IMR-90 (cell line): ENCODE measurements around the gene GRM8. TPM values are rescaled to one million over a fixed set of nuclear protein-coding genes. Genes with fewer than 3 reads are reported as not detected.

ENCODE experiments used
- ATAC-seq: fragments of 200-7000 bp; cut with Tn5 transposase; 2 replicates; pipeline ENCODE4 v1.9.1; 2020; ENCODE audit warnings: low read depth, mild to moderate bottlenecking, moderate library complexity
- BruUV-seq: library from RNA; stranded (reverse); fragments of 400-500 nt; replicated peaks from 2 replicates; lab custom pipeline; 2021; lab: Mats Ljungman, UMichigan
- CTCF ChIA-PET: fragments of 300-600 bp; formaldehyde crosslinking; extraction: SDS; loops from one replicate; lab custom pipeline; 2021; ENCODE audit warnings: antibody characterized with exemption; lab: Yijun Ruan, JAX
- POLR2A ChIA-PET: fragments of 300-600 bp; sonication (Branson Sonifier 250); formaldehyde crosslinking; loops from one replicate; lab custom pipeline; 2022; ENCODE audit warnings: antibody characterized with exemption; ENCODE audit not compliant: unreplicated experiment; lab: Charles Lee
- DNase-seq: peaks from one replicate; pipeline ENCODE4 v3.0.0; 2013
- H2AFZ ChIP-seq: replicated peaks from 2 replicates; pipeline ENCODE3; 2013; ENCODE audit warnings: low read length, mild to moderate bottlenecking; ENCODE audit not compliant: poor library complexity
- H2AK5ac ChIP-seq: 2 replicates; pipeline ENCODE4 v1.6.1; 2013; ENCODE audit warnings: low read depth, low read length, inconsistent platforms
- H2AK9ac ChIP-seq: replicated peaks from 2 replicates; pipeline ENCODE3; 2013; ENCODE audit warnings: mild to moderate bottlenecking, low read depth, low read length, moderate library complexity; ENCODE audit not compliant: poor library complexity
- H2BK120ac ChIP-seq: 2 replicates; pipeline ENCODE4 v1.6.1; 2013; ENCODE audit warnings: low read depth, low read length, inconsistent platforms
- H2BK15ac ChIP-seq: 3 replicates; pipeline ENCODE4 v1.6.1; 2013; ENCODE audit warnings: low read depth, low read length, inconsistent platforms
- H2BK20ac ChIP-seq: 2 replicates; pipeline ENCODE4 v1.6.1; 2013; ENCODE audit warnings: low read depth, mild to moderate bottlenecking, inconsistent platforms, low read length, moderate library complexity
- H2BK5ac ChIP-seq: 2 replicates; pipeline ENCODE4 v1.6.1; 2013; ENCODE audit warnings: mild to moderate bottlenecking, low read depth, low read length, inconsistent platforms; ENCODE audit not compliant: poor library complexity, severe bottlenecking
- H3K14ac ChIP-seq: replicated peaks from 2 replicates; pipeline ENCODE4 v1.6.1; 2013; ENCODE audit warnings: low read depth, low read length, inconsistent platforms
- H3K18ac ChIP-seq: 2 replicates; pipeline ENCODE4 v1.6.1; 2013; ENCODE audit warnings: low read depth, low read length, control low read depth
- H3K23ac ChIP-seq: 2 replicates; pipeline ENCODE4 v1.6.1; 2013; ENCODE audit warnings: low read depth, low read length, inconsistent platforms
- H3K27ac ChIP-seq: 2 replicates; pipeline ENCODE4 v1.5.1; 2013; ENCODE audit warnings: mild to moderate bottlenecking, control low read depth, low read length; ENCODE audit not compliant: insufficient read depth
- H3K27me3 ChIP-seq: 2 replicates; pipeline ENCODE4 v1.6.1; 2013; ENCODE audit warnings: low read length; ENCODE audit not compliant: control insufficient read depth, insufficient read depth
- H3K36me3 ChIP-seq: 2 replicates; pipeline ENCODE4 v1.6.1; 2013; ENCODE audit warnings: low read length, mixed read lengths; ENCODE audit not compliant: control insufficient read depth, insufficient read depth
- H3K4ac ChIP-seq: 2 replicates; pipeline ENCODE4 v1.6.1; 2013; ENCODE audit warnings: low read depth, low read length, inconsistent platforms
- H3K4me1 ChIP-seq: 2 replicates; pipeline ENCODE4 v1.6.1; 2013; ENCODE audit warnings: low read length, mixed read lengths; ENCODE audit not compliant: control insufficient read depth, insufficient read depth
- H3K4me2 ChIP-seq: 2 replicates; pipeline ENCODE4 v1.6.1; 2013; ENCODE audit warnings: low read depth, mild to moderate bottlenecking, control low read depth, low read length, moderate library complexity
- H3K4me3 ChIP-seq: 2 replicates; pipeline ENCODE4 v1.5.1; 2013; ENCODE audit warnings: low read depth, mild to moderate bottlenecking, control low read depth, low read length, moderate library complexity; ENCODE audit not compliant: insufficient read depth
- H3K56ac ChIP-seq: 2 replicates; pipeline ENCODE4 v1.6.1; 2013; ENCODE audit warnings: low read length, inconsistent platforms; ENCODE audit not compliant: insufficient read depth; ENCODE audit errors: extremely low read depth
- H3K79me1 ChIP-seq, 2 experiments: 2 replicates each; pipeline ENCODE4 v1.6.1; 2013; ENCODE audit warnings: low read length in 2 of 2, inconsistent platforms in 1 of 2, low read depth in 1 of 2
- H3K9ac ChIP-seq: 2 replicates; pipeline ENCODE4 v1.6.1; 2013; ENCODE audit warnings: low read depth, low read length, control low read depth
- H3K9me1 ChIP-seq: 2 replicates; pipeline ENCODE4 v1.6.1; 2013; ENCODE audit warnings: low read length, inconsistent platforms; ENCODE audit not compliant: insufficient read depth
- H3K9me3 ChIP-seq: 2 replicates; pipeline ENCODE4 v1.6.1; 2013; ENCODE audit warnings: low read length; ENCODE audit not compliant: control insufficient read depth, insufficient read depth
- H4K20me1 ChIP-seq: 2 replicates; pipeline ENCODE4 v1.6.1; 2013; ENCODE audit warnings: low read length, inconsistent platforms; ENCODE audit not compliant: insufficient read depth
- H4K5ac ChIP-seq: 2 replicates; pipeline ENCODE4 v1.6.1; 2013; ENCODE audit warnings: mild to moderate bottlenecking, low read depth, low read length, control low read depth
- H4K8ac ChIP-seq, 2 experiments: 2 replicates each; pipeline ENCODE4 v1.6.1; 2013; ENCODE audit warnings: low read depth in 2 of 2, low read length in 2 of 2, control low read depth in 1 of 2, inconsistent platforms in 1 of 2
- H4K91ac ChIP-seq: 2 replicates; pipeline ENCODE4 v1.6.1; 2013; ENCODE audit warnings: low read depth, low read length, inconsistent platforms; ENCODE audit not compliant: insufficient read depth
- BHLHE40 ChIP-seq: fragments of 150-350 bp; IDR thresholded peaks from 2 replicates; pipeline ENCODE4 v1.6.1; 2016; ENCODE audit warnings: mild to moderate bottlenecking, low read depth, low read length
- CEBPB ChIP-seq: IDR thresholded peaks from 2 replicates; pipeline ENCODE4 v1.6.1; 2012; ENCODE audit warnings: low read depth, low read length, improper control_type of control experiment
- FOS ChIP-seq: fragments of 150-350 bp; IDR thresholded peaks from 2 replicates; pipeline ENCODE4 v1.6.1; 2016; ENCODE audit warnings: low read depth, low read length
- MAFK ChIP-seq: IDR thresholded peaks from 2 replicates; pipeline ENCODE4 v1.6.1; 2012; ENCODE audit warnings: low read depth, low read length, improper control_type of control experiment
- MXI1 ChIP-seq: IDR thresholded peaks from 2 replicates; pipeline ENCODE4 v1.6.1; 2012; ENCODE audit warnings: low read depth, mild to moderate bottlenecking, low read length, moderate library complexity, borderline replicate concordance
- NFE2L2 ChIP-seq: fragments of 150-350 bp; IDR thresholded peaks from 2 replicates; pipeline ENCODE4 v1.6.1; 2016; ENCODE audit warnings: low read depth, mild to moderate bottlenecking, low read length
- POLR2A ChIP-seq: IDR thresholded peaks from 2 replicates; pipeline ENCODE4 v1.6.1; 2012; ENCODE audit warnings: mild to moderate bottlenecking, low read depth, low read length
- RAD21 ChIP-seq: IDR thresholded peaks from 2 replicates; pipeline ENCODE4 v1.6.1; 2012; ENCODE audit warnings: low read length, improper control_type of control experiment
- RFX5 ChIP-seq: IDR thresholded peaks from 2 replicates; pipeline ENCODE4 v1.8.0; 2012; ENCODE audit warnings: low read depth, mild to moderate bottlenecking, low read length, moderate library complexity
- SMC3 ChIP-seq: fragments of 150-350 bp; IDR thresholded peaks from 2 replicates; pipeline ENCODE4 v1.6.1; 2016; ENCODE audit warnings: low read depth, mild to moderate bottlenecking, antibody characterized with exemption, low read length, moderate library complexity
- WGBS, 2 experiments: methylation state at CpG; one replicate each; pipeline versions ENCODE4 v1.1.5 to v1.1.7; 2013; ENCODE audit warnings: missing lambda C conversion rate in 2 of 2; ENCODE audit not compliant: insufficient read length in 1 of 2; ENCODE audit errors: extremely low coverage in 2 of 2; 5-methylcytosine and 5-hydroxymethylcytosine counted together
- dilution Hi-C: fragments of 300-500 bp; cut with HindIII; formaldehyde crosslinking; loops from one replicate; pipeline ENCODE4 v1.14.3; 2018; ENCODE audit warnings: low sequenced_read_pairs; ENCODE audit not compliant: unreplicated experiment
- in situ Hi-C: fragments of 300-500 bp; cut with MboI; formaldehyde crosslinking; loops from 3 replicates; pipeline ENCODE4 v1.14.3; 2019; ENCODE audit warnings: low sequenced_read_pairs, inconsistent platforms, mixed read lengths
- intact Hi-C: fragments of 100-400 bp; cut with micrococcal nuclease; formaldehyde crosslinking; loops from 2 replicates; pipeline ENCODE4 v1.10.0; 2022
- polyA plus RNA-seq, 3 experiments: library from polyadenylated mRNA; depleted of rRNA; stranded (reverse); fragments of >200 nt; gene quantifications; 2 replicates each; pipeline ENCODE4 v1.2.3, GENCODE V29; 2012; ENCODE audit warnings: low replicate concordance in 1 of 3
- total RNA-seq: library from RNA; depleted of rRNA; stranded (reverse); fragments of >200 nt; gene quantifications from 2 replicates; pipeline ENCODE4 v1.2.3, GENCODE V29; 2012
- TF ChIP-seq, protein P1 (sequence below): fragments of 150-350 bp; IDR thresholded peaks from 2 replicates; pipeline ENCODE4 v1.6.1; 2016; ENCODE audit warnings: low read depth, mild to moderate bottlenecking, low read length, moderate library complexity, borderline replicate concordance
- TF ChIP-seq, protein P2 (sequence below): conservative IDR thresholded peaks from 2 replicates; pipeline ENCODE4 v1.5.1; 2012; ENCODE audit warnings: mild to moderate bottlenecking, low read depth, low read length, improper control_type of control experiment

GRM8 gene
- total and polyA plus RNA-seq, 2 of the 4 experiments (the other 2 are of a cell fraction) = not detected

GRCh38 chr7:126606331-126606730, 646.4 kb downstream of the GRM8 start:
- dilution Hi-C loops = no loop called here
- H3K14ac ChIP-seq = no peak overlapping the region
- H3K4me3 ChIP-seq = no peak overlapping the region
- in situ Hi-C loops = no loop called here
- H2BK15ac ChIP-seq = no peak overlapping the region
- no peak overlapping the region for H3K4me2 ChIP-seq
- no CpG with 5 or more reads among the region's 3 CpGs for WGBS, 2 experiments
- H2AK5ac ChIP-seq = no peak overlapping the region
- no peak overlapping the region for H2AFZ ChIP-seq
- no peak overlapping the region for H4K8ac ChIP-seq
- H3K4ac ChIP-seq = no peak overlapping the region
- POLR2A ChIA-PET = no interaction called here
- no peak overlapping the region for H3K27ac ChIP-seq
- no peaks in the 10 kb centered on the region for H3K9me1 ChIP-seq
- 0 out of 2 replicates have a peak, but pooled peaks cover 2% of the 10 kb centered on the region for H3K9me3 ChIP-seq
- H2BK120ac ChIP-seq = no peak overlapping the region
- TF ChIP-seq MXI1 = no peak
- no peak for TF ChIP-seq SMC3
- no peak for TF ChIP-seq RAD21
- TF ChIP-seq FOS = no peak
- TF ChIP-seq, protein P1, sequence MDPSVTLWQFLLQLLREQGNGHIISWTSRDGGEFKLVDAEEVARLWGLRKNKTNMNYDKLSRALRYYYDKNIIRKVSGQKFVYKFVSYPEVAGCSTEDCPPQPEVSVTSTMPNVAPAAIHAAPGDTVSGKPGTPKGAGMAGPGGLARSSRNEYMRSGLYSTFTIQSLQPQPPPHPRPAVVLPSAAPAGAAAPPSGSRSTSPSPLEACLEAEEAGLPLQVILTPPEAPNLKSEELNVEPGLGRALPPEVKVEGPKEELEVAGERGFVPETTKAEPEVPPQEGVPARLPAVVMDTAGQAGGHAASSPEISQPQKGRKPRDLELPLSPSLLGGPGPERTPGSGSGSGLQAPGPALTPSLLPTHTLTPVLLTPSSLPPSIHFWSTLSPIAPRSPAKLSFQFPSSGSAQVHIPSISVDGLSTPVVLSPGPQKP = no peak
- TF ChIP-seq, protein P2, sequence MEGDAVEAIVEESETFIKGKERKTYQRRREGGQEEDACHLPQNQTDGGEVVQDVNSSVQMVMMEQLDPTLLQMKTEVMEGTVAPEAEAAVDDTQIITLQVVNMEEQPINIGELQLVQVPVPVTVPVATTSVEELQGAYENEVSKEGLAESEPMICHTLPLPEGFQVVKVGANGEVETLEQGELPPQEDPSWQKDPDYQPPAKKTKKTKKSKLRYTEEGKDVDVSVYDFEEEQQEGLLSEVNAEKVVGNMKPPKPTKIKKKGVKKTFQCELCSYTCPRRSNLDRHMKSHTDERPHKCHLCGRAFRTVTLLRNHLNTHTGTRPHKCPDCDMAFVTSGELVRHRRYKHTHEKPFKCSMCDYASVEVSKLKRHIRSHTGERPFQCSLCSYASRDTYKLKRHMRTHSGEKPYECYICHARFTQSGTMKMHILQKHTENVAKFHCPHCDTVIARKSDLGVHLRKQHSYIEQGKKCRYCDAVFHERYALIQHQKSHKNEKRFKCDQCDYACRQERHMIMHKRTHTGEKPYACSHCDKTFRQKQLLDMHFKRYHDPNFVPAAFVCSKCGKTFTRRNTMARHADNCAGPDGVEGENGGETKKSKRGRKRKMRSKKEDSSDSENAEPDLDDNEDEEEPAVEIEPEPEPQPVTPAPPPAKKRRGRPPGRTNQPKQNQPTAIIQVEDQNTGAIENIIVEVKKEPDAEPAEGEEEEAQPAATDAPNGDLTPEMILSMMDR = no peak
- no peak for TF ChIP-seq POLR2A
- no peak for TF ChIP-seq MAFK
- no peak for TF ChIP-seq CEBPB
- TF ChIP-seq RFX5 = no peak
- TF ChIP-seq BHLHE40 = no peak
- no peak for TF ChIP-seq NFE2L2
- H4K20me1 ChIP-seq = no peaks in the 10 kb centered on the region
- no peak overlapping the region for H3K56ac ChIP-seq
- no peak overlapping the region for H2AK9ac ChIP-seq
- H4K91ac ChIP-seq = no peak overlapping the region
- H3K36me3 ChIP-seq = no peaks in the 10 kb centered on the region
- CTCF ChIA-PET = no interaction called here
- H3K79me1 ChIP-seq = no peaks in the 10 kb centered on the region
- H3K4me1 ChIP-seq = no peaks in the 10 kb centered on the region
- H3K23ac ChIP-seq = no peak overlapping the region
- ATAC-seq = no peak
- no peak overlapping the region for H3K18ac ChIP-seq
- no peak for DNase-seq
- no peak overlapping the region for H2BK5ac ChIP-seq
- no peak overlapping the region for H2BK20ac ChIP-seq
- no TSS peak for BruUV-seq
- H3K27me3 ChIP-seq = no peaks in the 10 kb centered on the region
- no peak overlapping the region for H4K5ac ChIP-seq
- intact Hi-C loops = no loop called here
- no peak overlapping the region for H3K9ac ChIP-seq
